ENCODE results near the gene DDX54. TPM values are rescaled to one million over a fixed set of nuclear protein-coding genes. Genes with fewer than 3 reads are reported as not detected.

Gene DDX54
- total RNA-seq, 2 experiments from 2014 or later, result 70.1 to 74.2 TPM

- ATAC-seq (ENCODE audit: low read depth), result no peak
- Mint-ChIP-seq H3K36me3 (peaks cover 10% of the 10 kb centered on the region), H3K4me3 (no peak overlapping the region), H3K9me3 (no peaks in the 10 kb centered on the region), H3K4me1 (peaks cover 4% of the 10 kb centered on the region), H3K27me3 (no peaks in the 10 kb centered on the region), H3K27ac (no peak overlapping the region)
- DNase-seq, result no peak
- POLR2A ChIA-PET, result no interaction called here
These were observed 23.8 kb downstream of the DDX54 start for GRCh38 chr12:113161415-113162016.

DNA sequence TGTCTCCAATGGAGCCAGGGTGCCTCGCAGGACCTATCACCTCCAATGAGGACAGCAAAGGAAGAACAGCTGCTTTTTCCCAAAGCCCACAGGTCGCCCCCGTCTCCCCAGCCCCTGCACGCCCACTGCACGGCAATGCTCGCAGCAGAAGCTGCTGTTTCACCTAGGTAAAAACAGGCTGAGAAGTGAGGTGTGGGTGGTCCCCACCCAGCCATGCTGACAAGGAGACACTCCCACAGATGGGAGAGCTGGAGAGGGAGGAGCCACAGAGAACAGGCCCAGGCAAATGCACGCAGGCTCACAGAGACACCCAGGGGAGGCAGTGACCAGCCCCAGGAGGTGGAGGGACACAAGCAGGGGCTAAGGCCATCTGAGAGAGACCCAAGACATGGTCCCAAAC is 25.3 kb downstream of the DDX54 start:
- Mint-ChIP-seq H3K4me3 (no peak overlapping the region), H3K36me3 (peaks cover 10% of the 10 kb centered on the region), H3K9me3 (no peaks in the 10 kb centered on the region), H3K4me1 (peaks cover 9% of the 10 kb centered on the region), H3K27me3 (peaks cover 5% of the 10 kb centered on the region), H3K27ac (no peak overlapping the region)
- DNase-seq (no peak), ATAC-seq (ENCODE audit: low read depth) (no peak)
- POLR2A ChIA-PET, result no interaction called here

- POLR2A ChIA-PET, result no interaction called here
- H3K4me1 Mint-ChIP-seq, result peaks cover 14% of the 10 kb centered on the region
- H3K9me3 Mint-ChIP-seq, result no peaks in the 10 kb centered on the region
These were observed 26.7 kb downstream of the DDX54 start for GRCh38 chr12:113158439-113159203.

GRCh38 chr12:113157218-113157859 is 27.9 kb downstream of the DDX54 start:
- Mint-ChIP-seq H3K4me1 (peaks cover 18% of the 10 kb centered on the region), H3K9me3 (no peaks in the 10 kb centered on the region), H3K27ac (no peak overlapping the region), H3K27me3 (peaks cover 17% of the 10 kb centered on the region), H3K4me3 (no peak overlapping the region), H3K36me3 (peaks cover 4% of the 10 kb centered on the region)
- ATAC-seq (ENCODE audit: low read depth) (no peak), DNase-seq (no peak)
- POLR2A ChIA-PET, result no interaction called here

More at GRCh38 chr12:113158439-113159203, 26.7 kb downstream of the DDX54 start:
- H3K4me3 Mint-ChIP-seq, result no peak overlapping the region
- ATAC-seq (ENCODE audit: low read depth) (no peak), DNase-seq (no peak)
- H3K36me3 Mint-ChIP-seq, result peaks cover 10% of the 10 kb centered on the region
- peaks cover 11% of the 10 kb centered on the region for H3K27me3 Mint-ChIP-seq
- no peak overlapping the region for H3K27ac Mint-ChIP-seq

- H3K27me3 Mint-ChIP-seq, result peaks cover 24% of the 10 kb centered on the region
- H3K27ac Mint-ChIP-seq, result no peak overlapping the region
- DNase-seq, result no peak
- peaks cover 1% of the 10 kb centered on the region for H3K36me3 Mint-ChIP-seq
- H3K9me3 Mint-ChIP-seq, result no peaks in the 10 kb centered on the region
- H3K4me1 Mint-ChIP-seq, result peaks cover 18% of the 10 kb centered on the region
- no peak overlapping the region for H3K4me3 Mint-ChIP-seq
- ATAC-seq (ENCODE audit: low read depth), result peak; percentile 21
- POLR2A ChIA-PET, result no interaction called here
These were observed 29.6 kb downstream of the DDX54 start for GRCh38 chr12:113155646-113156045.

DNA sequence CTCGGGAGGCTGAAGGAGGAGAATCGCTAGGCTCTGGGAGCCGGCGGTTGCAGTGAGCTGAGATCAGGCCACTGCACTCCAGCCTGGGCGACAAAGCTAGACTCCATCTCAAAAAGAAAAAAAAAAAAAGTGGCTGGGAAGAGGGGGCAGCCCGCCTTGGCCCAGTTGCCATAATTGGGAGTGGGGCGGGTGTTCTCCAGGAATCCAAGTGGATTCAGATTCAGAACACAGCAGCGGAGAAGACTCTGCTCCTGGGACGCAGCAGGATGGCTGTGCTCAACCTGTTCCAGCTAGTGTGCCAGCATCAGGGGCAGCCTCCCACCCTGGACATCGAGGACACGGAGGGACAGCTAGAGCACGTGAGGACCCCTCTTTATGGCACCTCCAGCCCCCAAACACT is 30.2 kb downstream of the DDX54 start:
- no peak overlapping the region for H3K27ac Mint-ChIP-seq
- POLR2A ChIA-PET, result interaction anchor here (1.8 kb wide), 1 partner anchor 177 kb away, joined by 3 read pairs; the partner anchor contains the start of gene OAS2
- peaks cover 16% of the 10 kb centered on the region for H3K4me1 Mint-ChIP-seq
- peaks cover 29% of the 10 kb centered on the region for H3K27me3 Mint-ChIP-seq
- DNase-seq (no peak), ATAC-seq (ENCODE audit: low read depth) (no peak)
- H3K4me3 Mint-ChIP-seq, result no peak overlapping the region
- H3K9me3 Mint-ChIP-seq, result no peaks in the 10 kb centered on the region
- H3K36me3 Mint-ChIP-seq, result no peaks in the 10 kb centered on the region

- Mint-ChIP-seq H3K4me1 (peaks cover 16% of the 10 kb centered on the region), H3K27ac (no peak overlapping the region), H3K9me3 (no peaks in the 10 kb centered on the region), H3K36me3 (no peaks in the 10 kb centered on the region), H3K4me3 (peak overlapping the region; percentile 61), H3K27me3 (peaks cover 29% of the 10 kb centered on the region)
- POLR2A ChIA-PET, result interaction anchor here (0.6 to 1.8 kb wide), 2 partner anchors 58 to 176 kb away, joined by 3 to 5 read pairs; partner anchors contain the start of gene OAS2
- ATAC-seq (ENCODE audit: low read depth) (no peak), DNase-seq (peak; percentile 55)
These were observed 30.8 kb downstream of the DDX54 start for GRCh38 chr12:113154351-113154973.

DNA sequence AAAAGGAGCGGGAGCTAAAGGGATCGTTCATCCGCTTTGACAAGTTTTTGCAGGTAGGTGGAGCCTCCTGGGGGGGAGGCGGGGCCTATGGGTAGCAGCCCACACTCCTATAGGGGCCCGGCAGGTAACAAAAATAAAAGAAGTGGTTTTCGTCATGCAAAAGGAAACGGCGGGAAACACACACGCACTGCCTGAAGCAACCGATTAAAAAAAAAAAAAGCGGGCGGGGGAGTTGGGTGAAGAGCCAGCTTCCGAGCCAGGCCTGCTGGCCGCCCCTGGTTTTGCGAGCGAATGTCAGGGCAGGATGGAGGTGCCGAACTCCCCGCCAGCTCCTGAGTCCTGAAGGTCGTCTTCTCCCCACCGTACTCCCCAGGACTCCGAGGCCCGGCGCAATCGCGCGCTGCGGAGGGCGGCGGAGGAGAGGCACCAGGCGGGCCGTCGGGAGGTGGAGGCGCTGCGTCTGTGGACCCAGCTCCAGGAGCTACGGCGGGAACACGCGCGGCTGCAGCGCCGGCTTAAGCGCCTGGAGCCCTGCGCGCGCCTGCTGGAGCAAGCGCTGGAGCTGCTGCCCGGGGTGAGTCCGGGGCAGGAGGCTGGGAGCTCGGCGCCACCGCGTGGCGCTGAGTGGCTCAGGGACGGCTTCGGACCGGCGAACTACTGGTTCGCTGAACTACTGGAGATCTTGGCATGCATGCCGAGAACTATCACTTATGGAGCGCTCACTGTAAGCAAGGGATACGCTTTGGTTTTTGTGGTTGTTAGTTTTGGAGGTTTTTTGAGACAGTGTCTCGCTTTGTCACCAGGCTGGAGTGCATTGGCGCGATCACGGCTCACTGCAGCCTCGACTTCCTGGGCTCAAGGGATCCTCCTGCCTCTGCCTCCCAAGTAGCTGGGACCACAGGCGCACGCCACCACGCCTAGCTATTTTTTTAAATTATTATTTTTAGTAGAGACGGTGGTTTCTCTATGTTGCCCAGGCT is 32.2 kb downstream of the DDX54 start:
- POLR2A ChIA-PET, result interaction anchor here (0.6 to 1.8 kb wide), 8 partner anchors 17 to 246 kb away, joined by 3 to 5 read pairs (median 4); partner anchors contain the start of genes OAS1, OAS2, OAS3 and RASAL1
- Mint-ChIP-seq H3K4me3 (peak overlapping the region; percentile 83), H3K9me3 (no peaks in the 10 kb centered on the region), H3K27ac (peak overlapping the region; percentile 69), H3K36me3 (no peaks in the 10 kb centered on the region), H3K27me3 (peaks cover 33% of the 10 kb centered on the region), H3K4me1 (peaks cover 16% of the 10 kb centered on the region)
- DNase-seq (peak; percentile 71), ATAC-seq (ENCODE audit: low read depth) (peak; percentile 78)

DNA sequence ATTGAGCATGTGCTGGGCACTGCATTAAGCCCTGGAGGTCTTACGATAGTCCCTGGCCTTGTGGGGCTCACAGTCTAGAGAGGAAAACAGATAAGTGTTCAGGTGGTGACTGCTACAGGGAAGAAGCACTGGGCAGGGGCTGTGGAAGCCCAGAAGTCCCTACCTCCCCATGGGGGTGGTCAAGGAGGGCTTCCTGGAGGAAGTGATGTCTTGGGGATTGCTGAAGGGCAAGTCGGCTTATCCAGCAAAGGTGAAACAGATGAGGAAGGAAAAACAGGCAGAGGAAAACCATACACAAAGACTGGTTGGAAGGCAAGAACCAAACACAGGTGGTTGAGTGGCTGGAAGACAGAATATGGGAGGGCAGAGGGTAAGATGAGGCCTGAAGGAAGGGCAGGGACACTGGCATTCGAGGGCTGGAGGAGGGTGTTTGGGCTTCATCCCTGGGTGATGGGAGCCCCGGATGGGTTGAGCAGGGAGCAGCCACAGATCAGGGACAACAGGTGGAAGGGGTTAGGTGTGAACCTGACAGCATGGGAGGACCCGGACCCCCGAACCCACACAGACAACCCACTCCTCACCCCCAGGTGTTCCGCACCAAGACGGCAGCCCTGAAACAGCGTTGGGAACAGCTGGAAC is 33.0 kb downstream of the DDX54 start:
- H3K4me1 Mint-ChIP-seq, result peaks cover 16% of the 10 kb centered on the region
- ATAC-seq (ENCODE audit: low read depth) (no peak), DNase-seq (no peak)
- peak overlapping the region; percentile 83 for H3K4me3 Mint-ChIP-seq
- H3K27me3 Mint-ChIP-seq, result peaks cover 39% of the 10 kb centered on the region
- no peaks in the 10 kb centered on the region for H3K9me3 Mint-ChIP-seq
- POLR2A ChIA-PET, result interaction anchor here (0.8 to 1.3 kb wide), 5 partner anchors 16 to 245 kb away, joined by 3 to 5 read pairs (median 4); partner anchors contain the start of genes OAS1, OAS3 and RASAL1
- peak overlapping the region; percentile 69 for H3K27ac Mint-ChIP-seq
- no peaks in the 10 kb centered on the region for H3K36me3 Mint-ChIP-seq

DNA sequence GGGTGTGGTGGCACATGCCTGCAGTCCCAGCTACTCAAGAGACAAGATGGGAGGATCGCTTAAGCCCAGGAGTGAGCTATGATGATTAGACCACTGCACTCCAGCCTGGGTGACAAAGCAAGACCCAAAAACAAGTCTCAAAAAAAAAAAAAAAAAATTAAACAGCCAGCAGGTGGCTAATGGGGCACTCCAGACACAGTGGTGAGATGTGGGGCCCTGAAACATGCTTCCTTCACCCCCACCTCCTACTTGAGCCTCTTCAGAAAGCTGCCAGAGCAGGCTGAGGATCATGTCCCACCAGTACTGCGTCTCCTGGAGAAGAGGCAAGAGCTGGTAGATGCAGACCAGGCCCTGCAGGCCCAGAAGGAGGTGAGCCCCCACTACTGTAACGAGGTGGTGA is 33.6 kb downstream of the DDX54 start:
- no peak overlapping the region for H3K27ac Mint-ChIP-seq
- ATAC-seq (ENCODE audit: low read depth) (no peak), DNase-seq (no peak)
- POLR2A ChIA-PET, result no interaction called here
- no peaks in the 10 kb centered on the region for H3K36me3 Mint-ChIP-seq
- H3K9me3 Mint-ChIP-seq, result no peaks in the 10 kb centered on the region
- peaks cover 16% of the 10 kb centered on the region for H3K4me1 Mint-ChIP-seq
- peaks cover 43% of the 10 kb centered on the region for H3K27me3 Mint-ChIP-seq
- H3K4me3 Mint-ChIP-seq, result no peak overlapping the region

DNA sequence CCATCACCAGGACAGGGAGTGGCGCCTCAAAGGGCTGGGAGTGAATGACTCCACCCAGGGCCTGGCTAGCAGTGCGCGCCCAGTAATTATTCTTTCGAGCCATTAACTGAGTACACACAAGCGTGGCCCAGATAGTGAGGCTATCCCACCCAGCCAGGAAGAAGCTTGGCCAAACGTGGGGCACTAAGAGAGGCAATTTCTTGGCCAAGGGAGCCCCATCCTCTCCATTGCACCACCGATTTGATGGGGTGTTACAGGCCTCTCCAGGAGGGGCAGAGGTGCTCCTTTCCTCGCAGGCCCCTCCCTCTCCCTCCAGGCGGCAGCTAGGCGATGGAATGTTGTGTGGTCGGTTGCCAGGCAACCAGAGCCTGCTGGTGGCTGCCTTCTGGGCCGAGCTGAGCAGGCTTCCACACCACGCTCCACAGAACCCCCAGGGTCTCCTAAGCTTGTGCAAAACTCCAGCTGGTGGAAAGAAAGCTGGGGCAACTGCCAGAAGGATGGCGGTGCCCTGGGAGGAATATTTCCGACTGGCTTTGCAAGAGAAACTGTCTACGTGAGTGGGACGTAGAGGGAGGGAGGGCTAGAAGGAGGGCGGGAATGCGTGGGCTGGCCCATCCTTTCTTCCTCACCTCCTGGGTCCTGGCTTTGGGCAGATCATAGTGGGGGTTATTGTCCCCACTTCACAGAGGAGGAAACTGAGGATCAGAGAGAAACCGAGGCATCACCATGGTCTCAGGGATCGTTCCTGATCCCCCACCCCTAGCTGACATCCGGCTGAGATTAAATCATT is 35.7 kb downstream of the DDX54 start, which contains the start of gene CFAP73:
Gene CFAP73 (plus strand): TSS at position 364 of the 790 bp plus-strand sequence. CDS start 134 bp downstream, at position 498.
- POLR2A ChIA-PET, result no interaction called here
- DNase-seq (no peak), ATAC-seq (ENCODE audit: low read depth) (no peak)
- Mint-ChIP-seq H3K9me3 (no peaks in the 10 kb centered on the region), H3K27ac (no peak within 1 kb of the TSS), H3K4me1 (peaks cover 10% of the 10 kb centered on the region), H3K27me3 (peaks cover 40% of the 10 kb centered on the region), H3K36me3 (no peaks in the 10 kb centered on the region), H3K4me3 (no peak within 1 kb of the TSS)
